Measurements from ENCODE around the gene SPIRE1.

Gene SPIRE1

DNA sequence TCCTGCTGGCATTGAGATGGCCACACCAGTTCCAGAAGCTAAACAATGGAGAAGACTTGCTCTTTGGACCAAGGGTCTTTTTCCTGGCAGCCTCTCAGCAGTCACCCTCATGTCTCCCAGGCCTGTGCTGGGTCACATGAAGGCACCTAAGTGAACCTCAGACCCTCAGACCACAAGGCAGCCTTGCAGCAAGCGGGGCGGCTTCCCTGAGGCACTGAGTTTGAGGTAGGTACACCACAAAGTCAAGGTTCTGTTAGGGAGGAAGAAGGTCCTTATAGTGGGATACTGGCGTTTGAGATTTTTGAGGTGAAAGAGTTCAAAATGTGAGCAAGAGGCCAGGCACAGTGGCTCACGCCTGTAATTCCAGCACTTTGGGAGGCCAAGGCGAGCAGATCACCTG, 258.7 kb downstream of the SPIRE1 start:
- H3K27ac ChIP-seq: no peak overlapping the region

DNA sequence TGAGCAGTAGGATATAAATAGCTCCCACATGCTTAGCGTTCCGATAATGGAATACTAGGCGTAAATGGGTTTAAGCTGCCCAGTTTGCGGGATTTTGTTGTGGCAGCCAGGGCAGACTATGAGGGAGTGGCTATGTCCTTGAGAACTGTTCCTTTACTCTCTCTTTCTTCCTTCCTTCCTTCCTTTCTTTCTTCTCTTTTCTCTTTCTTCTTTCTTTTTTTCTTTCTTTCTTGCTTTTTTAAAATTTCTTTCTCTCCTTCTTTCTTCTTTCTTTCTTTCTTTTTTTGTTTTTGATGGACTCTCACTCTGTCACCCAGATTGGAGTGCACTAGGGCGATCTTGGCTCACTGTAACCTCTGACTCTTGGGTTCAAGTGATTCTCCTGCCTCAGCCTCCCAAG, 259.3 kb downstream of the SPIRE1 start:
- no peak overlapping the region for H3K27ac ChIP-seq
- no peak for TF ChIP-seq ZFX (IDR thresholded peaks at IDR 0.05)
- TF ChIP-seq, protein P1, sequence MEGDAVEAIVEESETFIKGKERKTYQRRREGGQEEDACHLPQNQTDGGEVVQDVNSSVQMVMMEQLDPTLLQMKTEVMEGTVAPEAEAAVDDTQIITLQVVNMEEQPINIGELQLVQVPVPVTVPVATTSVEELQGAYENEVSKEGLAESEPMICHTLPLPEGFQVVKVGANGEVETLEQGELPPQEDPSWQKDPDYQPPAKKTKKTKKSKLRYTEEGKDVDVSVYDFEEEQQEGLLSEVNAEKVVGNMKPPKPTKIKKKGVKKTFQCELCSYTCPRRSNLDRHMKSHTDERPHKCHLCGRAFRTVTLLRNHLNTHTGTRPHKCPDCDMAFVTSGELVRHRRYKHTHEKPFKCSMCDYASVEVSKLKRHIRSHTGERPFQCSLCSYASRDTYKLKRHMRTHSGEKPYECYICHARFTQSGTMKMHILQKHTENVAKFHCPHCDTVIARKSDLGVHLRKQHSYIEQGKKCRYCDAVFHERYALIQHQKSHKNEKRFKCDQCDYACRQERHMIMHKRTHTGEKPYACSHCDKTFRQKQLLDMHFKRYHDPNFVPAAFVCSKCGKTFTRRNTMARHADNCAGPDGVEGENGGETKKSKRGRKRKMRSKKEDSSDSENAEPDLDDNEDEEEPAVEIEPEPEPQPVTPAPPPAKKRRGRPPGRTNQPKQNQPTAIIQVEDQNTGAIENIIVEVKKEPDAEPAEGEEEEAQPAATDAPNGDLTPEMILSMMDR (conservative IDR thresholded peaks at IDR 0.05): no peak

More for the DNA sequence above, 258.7 kb downstream of the SPIRE1 start:
- TF ChIP-seq, protein P1 (conservative IDR thresholded peaks at IDR 0.05): no peak
- TF ChIP-seq ZFX (IDR thresholded peaks at IDR 0.05): no peak

DNA sequence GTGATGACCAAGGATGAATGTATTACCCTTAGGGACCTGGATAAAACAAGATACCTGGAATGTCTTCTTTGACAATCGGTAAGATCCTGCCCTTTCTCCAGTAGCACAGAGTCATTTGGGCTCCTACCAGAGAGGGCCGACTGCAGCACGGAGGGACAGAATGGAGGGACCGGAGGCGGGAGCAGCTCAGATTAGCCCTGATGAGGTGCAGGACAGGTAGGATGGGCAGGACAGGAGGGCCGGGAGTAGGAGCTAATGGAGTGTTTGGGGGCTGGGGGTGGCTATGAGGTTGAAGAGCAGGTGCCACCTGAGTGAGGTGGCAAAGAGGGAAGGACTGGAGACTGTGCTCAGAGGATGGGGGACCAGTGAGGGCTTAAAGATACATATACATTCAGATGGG, 260.1 kb downstream of the SPIRE1 start:
- no peak overlapping the region for H3K27ac ChIP-seq
- TF ChIP-seq, protein P1 (conservative IDR thresholded peaks at IDR 0.05): no peak
- no peak for TF ChIP-seq ZFX (IDR thresholded peaks at IDR 0.05)

GRCh38 chr18:12397254-12397653, 260.7 kb downstream of the SPIRE1 start:
- no peak overlapping the region for H3K27ac ChIP-seq
- TF ChIP-seq, protein P1 (conservative IDR thresholded peaks at IDR 0.05): no peak
- no peak for TF ChIP-seq ZFX (IDR thresholded peaks at IDR 0.05)

Data from C4-2B (cell line).